ENCODE results near the gene GPR108. TPM values are rescaled to one million over a fixed set of nuclear protein-coding genes. Genes with fewer than 3 reads are reported as not detected.
A peak's percentile ranks its signal among the peaks of the same experiment; 100 is the strongest.

GPR108 gene
- polyA plus RNA-seq, 1 donor (not counting 4 experiments of a cell fraction or from before 2014, with no cell fraction given) = 57.7 TPM

- Histone ChIP-seq H2AFZ (ENCODE audit: control insufficient read depth, low read length) (no peak overlapping the region), H3K9me3 (ENCODE audit: control insufficient read depth, low read depth, low read length) (no peaks in the 10 kb centered on the region), H3K27ac (ENCODE audit: control insufficient read depth, insufficient read depth, low read length) (no peak overlapping the region), H3K4me1 (ENCODE audit: control insufficient read depth, extremely low read depth, insufficient read depth, low read length) (peaks cover 11% of the 10 kb centered on the region), H3K36me3 (ENCODE audit: control insufficient read depth in 2 of 2, extremely low read depth in 1 of 2, insufficient read depth in 2 of 2, low read length in 2 of 2) (no peaks in the 10 kb centered on the region), H3K9ac (ENCODE audit: control insufficient read depth, extremely low read depth, insufficient read depth, low read length) (no peak overlapping the region), H3K79me2 (ENCODE audit: control insufficient read depth, insufficient read depth, low read length) (no peaks in the 10 kb centered on the region), H3K9me1 (ENCODE audit: control insufficient read depth, extremely low read depth, insufficient read depth, low read length) (no peaks in the 10 kb centered on the region), H3K4me3 (ENCODE audit: control insufficient read depth in 2 of 3, extremely low read depth in 1 of 3, insufficient read depth in 2 of 3, low read depth in 1 of 3, low read length in 3 of 3) (no peak overlapping the region), H3K27me3 (ENCODE audit: control insufficient read depth, extremely low read depth, insufficient read depth, low read length) (no peaks in the 10 kb centered on the region), H3K4me2 (ENCODE audit: control insufficient read depth, extremely low read depth, insufficient read depth, low read depth, low read length) (no peak overlapping the region), H4K20me1 (ENCODE audit: control insufficient read depth, extremely low read depth, insufficient read depth, low read length) (no peaks in the 10 kb centered on the region)
- FAIRE-seq (no peak), DNase-seq (ENCODE audit: low read depth, low spot score) (no peak)
- dilution Hi-C loops (cut with MboI; ENCODE audit: extremely low pct_ligation_motif_present, low sequenced_read_pairs) = no loop called here
- TF ChIP-seq EZH2 (IDR thresholded peaks at IDR 0.05; ENCODE audit: low read length) (no peak), CTCF (optimal IDR thresholded peaks at IDR 0.05 in 1 of 3, IDR thresholded peaks at IDR 0.05 in 1 of 3, conservative IDR thresholded peaks at IDR 0.05 in 1 of 3; ENCODE audit: extremely low read depth in 1 of 3, insufficient read depth in 2 of 3, low read length in 3 of 3) (peak in 2 of 3 experiments; percentile 20 to 29)
These were observed 20.3 kb downstream of the GPR108 start for GRCh38 chr19:6717036-6717435.

- no peaks in the 10 kb centered on the region for H3K9me1 ChIP-seq (ENCODE audit: control insufficient read depth, extremely low read depth, insufficient read depth, low read length)
- H3K9me3 ChIP-seq (ENCODE audit: control insufficient read depth, low read depth, low read length) = no peaks in the 10 kb centered on the region
- H3K27ac ChIP-seq (ENCODE audit: control insufficient read depth, insufficient read depth, low read length) = no peak overlapping the region
- H3K4me2 ChIP-seq (ENCODE audit: control insufficient read depth, extremely low read depth, insufficient read depth, low read depth, low read length) = no peak overlapping the region
- DNase-seq (ENCODE audit: low read depth, low spot score) = no peak
- H3K4me3 ChIP-seq (ENCODE audit: control insufficient read depth in 2 of 3, extremely low read depth in 1 of 3, insufficient read depth in 2 of 3, low read depth in 1 of 3, low read length in 3 of 3) = no peak overlapping the region
- H3K4me1 ChIP-seq (ENCODE audit: control insufficient read depth, extremely low read depth, insufficient read depth, low read length) = peaks cover 11% of the 10 kb centered on the region
- H2AFZ ChIP-seq (ENCODE audit: control insufficient read depth, low read length) = no peak overlapping the region
- H3K9ac ChIP-seq (ENCODE audit: control insufficient read depth, extremely low read depth, insufficient read depth, low read length) = no peak overlapping the region
- dilution Hi-C loops (cut with MboI; ENCODE audit: extremely low pct_ligation_motif_present, low sequenced_read_pairs) = no loop called here
- no peaks in the 10 kb centered on the region for H4K20me1 ChIP-seq (ENCODE audit: control insufficient read depth, extremely low read depth, insufficient read depth, low read length)
- H3K79me2 ChIP-seq (ENCODE audit: control insufficient read depth, insufficient read depth, low read length) = no peaks in the 10 kb centered on the region
- H3K36me3 ChIP-seq (ENCODE audit: control insufficient read depth in 2 of 2, extremely low read depth in 1 of 2, insufficient read depth in 2 of 2, low read length in 2 of 2) = no peaks in the 10 kb centered on the region
- no peak for FAIRE-seq
- H3K27me3 ChIP-seq (ENCODE audit: control insufficient read depth, extremely low read depth, insufficient read depth, low read length) = peaks cover 3% of the 10 kb centered on the region
- TF ChIP-seq CTCF (optimal IDR thresholded peaks at IDR 0.05 in 1 of 3, IDR thresholded peaks at IDR 0.05 in 1 of 3, conservative IDR thresholded peaks at IDR 0.05 in 1 of 3; ENCODE audit: extremely low read depth in 1 of 3, insufficient read depth in 2 of 3, low read length in 3 of 3) = no peak
- TF ChIP-seq EZH2 (IDR thresholded peaks at IDR 0.05; ENCODE audit: low read length) = no peak
These were observed 20.8 kb downstream of the GPR108 start for GRCh38 chr19:6716610-6716970.

Measured in keratinocyte (primary cell).